ENCODE data around the gene CBLIF.
"Not testable (repeated sequence)": the region's sequence is repeated elsewhere in the genome, so short reads cannot be mapped to it uniquely, and the experiment has no call there.

The CBLIF gene

DNA sequence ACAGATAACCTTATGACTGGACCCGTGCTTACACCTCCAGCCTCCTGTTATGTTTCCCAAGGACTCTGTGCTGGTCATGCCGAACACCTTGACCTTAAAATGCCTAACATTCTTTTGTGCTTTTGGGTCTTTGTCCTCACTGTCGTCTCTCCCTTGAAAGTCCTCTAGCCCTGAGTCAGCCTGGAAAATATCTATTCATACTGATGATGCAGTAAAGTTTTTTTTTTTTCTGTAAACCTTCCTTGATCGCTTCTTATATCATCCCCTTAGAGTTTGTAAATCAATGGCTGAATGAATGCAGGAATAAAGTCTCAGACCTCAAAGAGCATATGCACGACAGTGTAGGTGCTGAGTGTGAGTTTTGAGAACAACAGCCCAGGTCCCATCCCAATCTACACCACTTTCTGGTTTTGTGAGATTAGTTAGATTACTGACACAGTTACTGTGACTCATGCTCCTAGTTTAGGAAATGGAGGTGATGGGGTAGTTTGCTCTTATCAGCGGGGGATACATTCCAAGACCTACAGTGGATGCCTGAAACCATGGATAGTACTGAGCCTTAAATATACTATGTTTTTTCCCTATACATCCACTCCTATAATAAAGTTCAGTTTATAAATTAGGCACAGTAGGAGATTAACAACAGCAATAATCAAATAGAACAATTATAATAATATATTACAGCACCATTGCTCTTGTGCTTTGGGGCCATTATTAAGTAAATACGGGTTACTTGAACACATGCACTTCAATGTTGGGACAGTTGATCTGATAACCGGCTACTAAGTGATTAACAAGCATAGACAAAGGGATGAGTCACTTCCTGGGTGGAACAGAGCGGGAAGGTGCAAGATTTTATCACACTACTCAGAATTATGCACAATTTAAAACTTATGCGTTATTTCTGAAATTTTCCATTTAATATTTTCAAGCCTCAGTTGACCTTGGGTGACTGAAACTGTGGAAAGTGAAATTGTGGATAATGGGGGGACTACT, 12.4 kb upstream of the CBLIF start:
- TF ChIP-seq, protein P1, sequence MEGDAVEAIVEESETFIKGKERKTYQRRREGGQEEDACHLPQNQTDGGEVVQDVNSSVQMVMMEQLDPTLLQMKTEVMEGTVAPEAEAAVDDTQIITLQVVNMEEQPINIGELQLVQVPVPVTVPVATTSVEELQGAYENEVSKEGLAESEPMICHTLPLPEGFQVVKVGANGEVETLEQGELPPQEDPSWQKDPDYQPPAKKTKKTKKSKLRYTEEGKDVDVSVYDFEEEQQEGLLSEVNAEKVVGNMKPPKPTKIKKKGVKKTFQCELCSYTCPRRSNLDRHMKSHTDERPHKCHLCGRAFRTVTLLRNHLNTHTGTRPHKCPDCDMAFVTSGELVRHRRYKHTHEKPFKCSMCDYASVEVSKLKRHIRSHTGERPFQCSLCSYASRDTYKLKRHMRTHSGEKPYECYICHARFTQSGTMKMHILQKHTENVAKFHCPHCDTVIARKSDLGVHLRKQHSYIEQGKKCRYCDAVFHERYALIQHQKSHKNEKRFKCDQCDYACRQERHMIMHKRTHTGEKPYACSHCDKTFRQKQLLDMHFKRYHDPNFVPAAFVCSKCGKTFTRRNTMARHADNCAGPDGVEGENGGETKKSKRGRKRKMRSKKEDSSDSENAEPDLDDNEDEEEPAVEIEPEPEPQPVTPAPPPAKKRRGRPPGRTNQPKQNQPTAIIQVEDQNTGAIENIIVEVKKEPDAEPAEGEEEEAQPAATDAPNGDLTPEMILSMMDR (IDR thresholded peaks at IDR 0.05; ENCODE audit: low read depth, low read length): no peak
- Histone ChIP-seq H3K27me3 (ENCODE audit: insufficient read depth, low read depth, severe bottlenecking) (no peaks in the 10 kb centered on the region), H3K36me3 (no peaks in the 10 kb centered on the region), H3K9me3 (ENCODE audit: severe bottlenecking) (no peaks in the 10 kb centered on the region), H3K4me3 (ENCODE audit: low read depth, low read length) (no peak overlapping the region), H3K27ac (no peak overlapping the region)
- DNase-seq: no peak

DNA sequence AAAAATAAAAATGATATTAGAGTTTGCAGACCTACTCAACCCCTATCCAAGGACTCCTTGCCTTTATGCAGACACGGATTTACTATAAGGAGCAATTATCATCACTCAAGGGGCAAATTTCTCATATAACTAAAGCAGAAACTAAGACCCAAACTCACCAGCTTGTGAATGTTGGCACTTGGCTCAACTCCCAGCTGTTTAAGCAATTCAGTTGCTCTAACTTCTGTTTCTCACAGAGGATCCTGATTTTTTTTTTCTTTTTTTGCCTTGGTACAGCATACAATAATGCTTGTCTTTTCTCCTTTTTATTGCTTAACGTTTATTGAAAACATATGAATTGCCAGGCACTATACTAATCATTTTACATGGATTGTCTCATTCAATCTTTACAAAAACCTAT, 9.6 kb upstream of the CBLIF start:
- no peaks in the 10 kb centered on the region for H3K9me3 ChIP-seq (ENCODE audit: severe bottlenecking)
- H3K27ac ChIP-seq: no peak overlapping the region
- no peaks in the 10 kb centered on the region for H3K27me3 ChIP-seq (ENCODE audit: insufficient read depth, low read depth, severe bottlenecking)
- no peak for DNase-seq
- H3K36me3 ChIP-seq: no peaks in the 10 kb centered on the region
- TF ChIP-seq, protein P1 (IDR thresholded peaks at IDR 0.05; ENCODE audit: low read depth, low read length): no peak
- H3K4me3 ChIP-seq (ENCODE audit: low read depth, low read length): no peak overlapping the region

DNA sequence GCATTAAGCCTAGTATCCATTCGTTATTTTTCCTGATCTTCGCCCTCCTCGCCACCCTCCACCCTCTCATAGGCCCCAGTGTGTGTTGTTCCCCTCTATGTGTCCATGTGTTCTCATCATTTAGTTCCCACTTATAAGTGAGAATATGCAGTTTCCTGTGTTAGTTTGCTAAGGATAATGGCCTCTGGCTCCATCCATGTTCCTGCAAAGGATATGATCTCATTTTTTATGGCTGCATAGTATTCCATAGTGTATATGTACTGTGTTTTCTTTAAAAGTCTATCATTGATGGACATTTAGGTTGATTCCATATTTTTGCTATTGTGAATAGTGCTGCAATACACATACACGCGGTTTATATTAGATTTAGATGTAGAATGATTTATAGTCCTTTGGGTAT, 6.1 kb upstream of the CBLIF start:
- H3K27ac ChIP-seq; H3K9me3 ChIP-seq (ENCODE audit: severe bottlenecking); H3K36me3 ChIP-seq; H3K27me3 ChIP-seq (ENCODE audit: insufficient read depth, low read depth, severe bottlenecking); H3K4me3 ChIP-seq (ENCODE audit: low read depth, low read length); DNase-seq: not testable (repeated sequence)

DNA sequence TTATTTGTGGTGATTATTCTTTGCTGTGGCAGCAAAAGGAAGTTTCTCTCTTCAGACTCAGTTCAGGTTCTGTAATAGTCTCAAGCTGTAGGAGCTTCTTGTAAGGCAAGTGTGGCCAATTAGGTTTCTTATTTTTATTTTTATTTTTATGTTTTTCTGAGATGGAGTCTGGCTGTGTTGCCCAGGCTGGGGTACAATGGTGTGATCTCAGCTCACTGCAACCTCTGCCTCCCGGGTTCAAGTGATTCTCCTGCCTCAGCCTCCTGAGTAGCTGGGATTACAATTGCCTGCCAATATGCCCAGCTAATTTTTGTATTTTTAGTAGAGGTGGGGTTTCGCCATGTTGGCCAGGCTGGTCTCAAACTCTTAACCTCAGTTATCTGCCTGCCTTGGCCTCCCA, 4.3 kb upstream of the CBLIF start:
- H3K9me3 ChIP-seq (ENCODE audit: severe bottlenecking); H3K27ac ChIP-seq; H3K36me3 ChIP-seq: not testable (repeated sequence)

DNA sequence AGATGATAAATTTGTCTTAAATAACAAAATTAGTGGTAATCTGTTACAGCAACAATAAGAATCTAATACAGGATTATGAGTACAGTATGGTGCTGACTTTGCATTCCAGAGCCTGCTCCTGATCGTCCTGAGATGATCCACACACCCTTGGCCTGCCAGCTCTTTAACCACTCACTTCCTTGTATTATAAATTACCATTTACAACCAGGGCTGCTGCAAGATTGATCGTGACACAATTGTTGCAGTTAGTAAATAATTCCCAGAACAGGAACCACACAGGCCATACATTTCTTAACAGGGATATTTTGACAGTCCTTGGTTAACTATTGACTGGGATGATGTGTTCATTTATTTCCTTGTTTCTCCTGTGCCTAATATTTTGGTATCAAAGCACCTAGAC, 3.8 kb upstream of the CBLIF start:
- no peaks in the 10 kb centered on the region for H3K27me3 ChIP-seq (ENCODE audit: insufficient read depth, low read depth, severe bottlenecking)
- no peak overlapping the region for H3K27ac ChIP-seq
- H3K36me3 ChIP-seq: no peaks in the 10 kb centered on the region
- no peak overlapping the region for H3K4me3 ChIP-seq (ENCODE audit: low read depth, low read length)
- TF ChIP-seq, protein P1 (IDR thresholded peaks at IDR 0.05; ENCODE audit: low read depth, low read length): no peak
- DNase-seq: no peak
- H3K9me3 ChIP-seq (ENCODE audit: severe bottlenecking): no peaks in the 10 kb centered on the region

More for the DNA sequence above, 4.3 kb upstream of the CBLIF start:
- H3K27me3 ChIP-seq (ENCODE audit: insufficient read depth, low read depth, severe bottlenecking); DNase-seq; H3K4me3 ChIP-seq (ENCODE audit: low read depth, low read length): not testable (repeated sequence)

DNA sequence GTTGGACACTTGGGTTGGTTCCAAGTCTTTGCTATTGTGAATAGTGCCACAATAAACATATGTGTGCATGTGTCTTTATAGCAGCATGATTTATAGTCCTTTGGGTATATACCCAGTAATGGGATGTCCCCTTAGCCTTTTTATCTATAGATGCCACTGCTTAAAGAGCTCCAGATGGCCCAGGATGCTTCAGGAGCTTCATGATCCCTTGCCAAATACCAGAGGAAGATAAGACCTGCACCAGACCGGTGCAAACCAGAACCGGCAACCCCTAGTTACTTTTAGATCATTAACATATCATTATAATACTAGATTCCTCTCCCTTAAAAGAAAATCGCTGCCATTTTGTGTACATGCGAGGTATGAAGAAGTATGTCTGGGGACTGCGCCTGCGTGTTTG, 3.1 kb upstream of the CBLIF start:
- H3K27me3 ChIP-seq (ENCODE audit: insufficient read depth, low read depth, severe bottlenecking); H3K9me3 ChIP-seq (ENCODE audit: severe bottlenecking); H3K27ac ChIP-seq; DNase-seq; H3K36me3 ChIP-seq; H3K4me3 ChIP-seq (ENCODE audit: low read depth, low read length): not testable (repeated sequence)

DNA sequence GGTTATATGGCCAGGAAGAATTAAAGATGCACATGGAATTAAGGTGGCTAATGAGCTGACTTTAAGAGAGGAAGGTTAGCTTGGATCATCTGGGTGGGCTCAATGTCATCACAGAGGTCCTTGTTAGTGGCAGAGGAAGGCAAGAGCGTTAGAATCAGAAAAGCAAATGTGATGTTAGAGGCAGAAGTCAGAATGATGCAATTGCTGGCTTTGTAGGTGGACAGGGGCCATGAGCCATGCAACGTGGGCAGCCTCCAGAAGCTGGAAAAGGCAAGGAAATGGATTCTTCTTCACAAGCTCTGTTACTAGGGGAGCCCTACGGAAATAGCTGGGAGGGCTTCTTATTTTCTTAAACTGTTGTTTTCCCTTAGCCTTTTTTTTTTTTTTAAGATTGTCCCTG, 2.3 kb upstream of the CBLIF start:
- H3K9me3 ChIP-seq (ENCODE audit: severe bottlenecking): no peaks in the 10 kb centered on the region
- DNase-seq: no peak
- H3K36me3 ChIP-seq: no peaks in the 10 kb centered on the region
- TF ChIP-seq, protein P1 (IDR thresholded peaks at IDR 0.05; ENCODE audit: low read depth, low read length): no peak
- H3K27ac ChIP-seq: no peak overlapping the region
- no peaks in the 10 kb centered on the region for H3K27me3 ChIP-seq (ENCODE audit: insufficient read depth, low read depth, severe bottlenecking)
- H3K4me3 ChIP-seq (ENCODE audit: low read depth, low read length): no peak overlapping the region

All from WERI-Rb-1 (cell line).